NCI-H345 treated with DMSO at 0.1 percent for 48 hours (cell line): Measurements from ENCODE around the gene ADGRG4.
"Not testable (repeated sequence)": the region's sequence is repeated elsewhere in the genome, so short reads cannot be mapped to it uniquely, and the experiment has no call there.

Experiments
- DNase-seq: peaks from one replicate; lab custom pipeline; 2025; ENCODE audit not compliant: unreplicated experiment; lab: John Stamatoyannopoulos, UW

ADGRG4 gene

DNA sequence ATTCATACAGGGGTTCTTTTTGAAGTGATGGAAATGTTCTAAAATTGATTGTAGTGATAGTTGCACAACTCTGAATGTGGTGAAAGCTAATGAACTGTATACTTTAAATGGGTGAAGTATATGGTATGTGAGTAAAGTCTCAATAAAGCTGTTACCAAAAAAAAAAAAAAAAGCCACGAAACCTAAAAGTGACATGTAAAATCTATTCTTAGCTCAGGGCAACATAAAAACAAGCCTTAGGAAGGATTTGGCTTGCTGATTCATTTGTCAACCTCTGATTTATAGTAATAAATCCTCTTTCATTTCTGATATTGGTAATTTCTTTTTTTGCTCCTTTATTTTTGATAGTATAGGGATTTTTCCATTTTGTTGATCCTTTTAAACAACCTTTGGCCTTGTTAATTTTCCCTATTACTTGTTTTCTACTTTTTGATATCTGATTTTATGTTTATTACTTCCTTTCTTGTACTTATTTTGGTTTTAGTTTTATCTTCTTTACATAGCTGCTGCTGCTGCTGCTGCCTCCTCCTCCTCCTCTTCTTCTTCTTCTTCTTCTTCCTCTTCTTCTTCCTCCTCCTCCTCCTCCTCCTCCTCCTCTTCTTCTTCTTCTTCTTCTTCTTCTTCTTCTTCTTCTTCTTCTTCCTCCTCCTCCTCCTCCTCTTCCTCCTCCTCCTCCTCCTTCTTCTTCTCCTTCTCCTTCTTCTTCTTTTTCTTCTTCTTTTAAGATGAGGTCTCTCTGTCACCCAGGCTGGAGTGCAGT lies 79.4 kb downstream of the ADGRG4 start:
- no peak for DNase-seq

DNA sequence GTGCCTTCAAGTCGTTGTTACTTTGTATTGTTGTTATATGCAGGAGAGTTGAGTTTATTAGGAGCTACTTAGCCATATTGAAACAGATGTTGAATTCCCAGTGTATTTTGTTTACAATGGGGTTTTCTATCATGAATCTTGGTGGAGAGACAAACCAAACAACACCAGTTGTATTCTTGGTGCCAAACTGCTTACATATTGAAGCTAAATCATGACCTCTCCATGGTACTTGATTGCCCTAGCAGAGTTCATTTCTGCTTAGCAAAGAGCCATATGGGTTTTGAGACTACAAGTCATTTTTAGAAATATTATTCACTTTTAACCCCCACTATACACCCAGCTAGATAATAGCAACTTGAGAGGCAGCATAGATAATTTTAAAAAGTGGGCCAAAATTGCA lies 85.4 kb downstream of the ADGRG4 start:
- no peak for DNase-seq

DNA sequence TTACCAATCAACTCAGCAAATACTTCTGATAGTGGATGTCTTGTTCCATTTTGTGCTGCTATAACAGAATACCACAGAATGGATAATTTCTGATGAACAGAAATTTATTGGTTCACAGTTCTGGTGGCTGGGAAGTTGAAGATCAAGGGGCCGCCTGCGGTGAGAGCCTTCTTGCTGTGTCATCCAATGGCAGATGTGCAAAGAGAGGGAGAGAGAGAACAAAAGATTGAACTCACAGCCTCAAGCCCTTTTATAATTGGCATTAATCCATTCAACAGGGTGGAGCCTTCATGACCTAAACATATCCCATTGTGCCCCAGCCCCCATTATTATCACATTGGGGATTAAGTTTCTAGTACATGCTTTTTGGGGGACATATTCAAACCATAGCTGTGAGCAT lies 86.1 kb downstream of the ADGRG4 start:
- DNase-seq, result no peak

DNA sequence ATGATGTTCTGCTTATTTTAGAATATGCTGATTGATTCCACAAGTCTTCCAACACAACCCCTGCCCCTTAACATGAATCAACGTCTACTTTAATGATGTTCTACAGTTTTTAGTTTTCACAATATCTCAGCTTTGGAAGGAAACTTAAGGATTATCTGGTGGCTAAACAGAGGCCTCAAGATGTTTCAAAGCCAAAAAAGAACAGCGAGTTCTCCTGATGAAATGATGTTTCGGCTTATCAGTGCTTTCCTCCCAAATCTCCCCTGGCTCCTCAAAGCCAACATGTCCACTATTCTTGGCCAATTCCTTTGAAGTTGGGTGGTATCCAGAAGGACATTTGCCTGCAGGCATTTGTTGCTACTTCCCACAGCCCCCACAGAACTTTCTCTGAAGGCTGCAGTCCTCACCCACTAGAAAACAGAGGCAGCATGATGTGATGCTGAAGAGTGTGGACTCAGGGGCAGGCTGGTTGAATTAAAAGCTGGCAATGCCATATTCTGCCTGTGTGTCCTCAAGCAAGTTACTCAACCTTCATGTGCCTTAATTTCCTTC lies 87.3 kb downstream of the ADGRG4 start:
- DNase-seq, result no peak

DNA sequence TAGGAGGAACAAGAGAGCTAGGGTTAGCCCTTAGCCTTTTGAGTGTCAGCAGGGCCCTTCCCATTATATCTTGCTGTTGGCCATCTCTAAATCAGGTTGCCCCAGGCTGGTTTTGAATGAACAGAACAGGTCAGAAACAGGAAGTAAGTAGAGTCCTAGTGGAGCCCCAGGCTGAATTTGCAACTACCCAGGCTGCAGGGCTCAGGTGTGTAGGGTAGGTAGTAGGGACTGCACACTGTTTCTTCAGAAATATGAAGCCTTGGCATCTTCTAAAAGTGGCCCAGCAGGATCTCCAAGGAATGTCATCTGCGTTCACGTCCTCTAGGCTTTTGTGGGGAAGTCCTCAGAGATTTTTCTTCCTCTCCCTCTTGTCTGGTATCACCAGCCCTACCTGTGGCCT lies 90.2 kb downstream of the ADGRG4 start:
- DNase-seq, result no peak

DNA sequence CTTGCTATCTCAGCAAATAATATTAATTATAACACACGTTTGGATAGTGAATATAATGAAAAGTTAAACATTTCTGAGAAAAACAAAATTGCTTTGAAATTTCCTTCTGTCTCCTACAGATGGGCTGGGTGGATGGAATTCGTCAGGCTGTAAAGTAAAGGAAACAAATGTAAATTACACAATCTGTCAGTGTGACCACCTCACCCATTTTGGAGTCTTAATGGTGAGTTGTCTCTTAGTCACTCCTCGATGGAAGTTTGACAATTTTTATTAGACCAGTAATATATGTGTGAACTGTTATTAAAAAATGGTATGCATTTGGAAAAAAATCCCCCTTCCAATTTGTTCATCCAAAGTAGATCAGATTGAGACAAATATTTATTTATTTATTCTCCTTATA lies 94.5 kb downstream of the ADGRG4 start:
- DNase-seq, result no peak

DNA sequence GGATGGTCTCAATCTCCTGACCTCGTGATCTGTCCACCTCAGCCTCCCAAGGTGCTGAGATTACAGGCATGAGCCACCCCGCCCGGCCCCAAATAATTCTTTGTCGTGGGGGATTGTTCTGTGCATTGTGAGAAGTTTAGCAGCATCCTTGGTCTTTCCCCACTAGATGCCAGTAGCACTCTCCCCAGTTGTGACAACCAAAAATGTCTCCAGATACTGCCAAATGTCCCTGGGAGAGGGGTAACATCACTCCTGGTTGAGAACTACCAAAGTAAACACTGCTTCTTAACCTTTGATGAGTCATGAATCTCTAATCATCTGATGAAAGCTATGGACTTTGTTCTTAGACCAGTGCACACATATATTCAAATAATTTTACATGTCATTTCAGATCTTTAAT lies 96.2 kb downstream of the ADGRG4 start:
- no peak for DNase-seq

DNA sequence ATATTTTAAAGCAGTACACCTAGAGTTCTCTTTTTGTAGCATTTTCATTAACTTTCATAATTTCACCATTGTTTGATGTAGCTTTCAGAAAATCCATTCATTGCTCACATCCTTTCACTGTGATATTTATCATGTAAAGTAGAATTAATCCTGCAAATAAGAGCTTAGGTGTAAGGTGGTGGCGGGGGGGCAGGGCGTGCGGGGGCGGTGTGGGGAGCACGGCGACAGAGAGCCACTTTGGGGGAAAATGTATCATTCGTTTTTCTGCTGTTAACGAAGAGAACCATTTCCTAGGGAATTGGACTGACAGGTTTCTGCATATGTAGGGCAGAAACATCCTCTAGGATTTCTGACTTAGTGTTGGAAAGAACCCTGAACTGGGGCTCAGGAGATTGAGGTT lies 104.4 kb downstream of the ADGRG4 start:
- DNase-seq, result no peak

DNA sequence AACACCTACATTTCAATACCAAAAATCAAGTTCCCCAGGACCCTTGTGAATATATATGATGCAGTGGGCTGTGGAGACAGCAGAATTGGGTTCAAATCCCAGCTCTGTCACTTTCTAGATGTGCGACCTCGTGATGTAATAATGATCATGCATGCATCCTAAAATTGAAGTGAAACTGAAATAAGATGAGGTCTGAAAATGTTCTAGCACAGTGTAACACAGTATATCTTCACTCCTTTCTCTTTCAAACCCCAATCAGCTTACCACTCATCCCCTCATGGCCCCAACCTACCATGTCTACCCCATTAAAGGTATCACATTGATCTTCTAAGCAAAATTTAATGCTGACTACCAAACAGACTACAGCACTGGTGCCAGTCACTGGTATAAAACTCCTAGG lies 117.0 kb downstream of the ADGRG4 start:
- no peak for DNase-seq

DNA sequence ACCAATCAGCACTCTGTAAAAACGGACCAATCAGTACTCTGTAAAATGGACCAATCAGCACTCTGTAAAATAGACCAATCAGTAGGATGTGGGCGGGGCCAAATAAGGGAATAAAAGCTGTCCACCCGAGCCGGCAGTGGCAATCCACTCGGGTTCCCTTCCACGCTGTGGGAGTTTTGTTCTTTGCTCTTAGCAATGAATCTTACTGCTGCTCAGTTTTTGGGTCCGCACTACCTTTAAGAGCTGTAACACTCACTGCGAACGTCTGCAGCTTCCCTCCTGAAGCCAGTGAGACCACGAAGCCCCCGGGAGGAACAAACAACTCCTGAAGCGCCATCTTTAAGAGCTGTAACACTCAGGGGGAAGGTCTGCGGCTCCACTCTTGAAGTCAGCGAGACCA lies 120.6 kb downstream of the ADGRG4 start:
- no peak for DNase-seq

DNA sequence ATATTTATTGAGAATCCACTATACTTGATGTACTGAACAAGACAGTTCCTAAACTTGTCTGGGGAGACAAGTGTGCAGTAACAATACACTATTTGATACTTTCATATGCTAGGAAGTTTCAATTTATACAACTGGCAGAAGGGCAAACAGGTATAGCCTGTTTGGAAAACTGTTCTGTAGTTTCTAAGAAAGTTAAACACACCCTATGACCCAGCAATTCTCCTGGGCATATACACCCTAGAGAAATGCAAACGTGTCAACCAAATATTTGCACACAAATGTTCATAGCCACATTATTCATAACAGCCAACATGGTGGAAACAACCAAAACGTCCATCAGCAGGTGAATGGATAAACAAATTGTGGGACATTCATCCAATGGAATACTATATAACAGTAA lies 123.0 kb downstream of the ADGRG4 start:
- DNase-seq, result no peak

DNA sequence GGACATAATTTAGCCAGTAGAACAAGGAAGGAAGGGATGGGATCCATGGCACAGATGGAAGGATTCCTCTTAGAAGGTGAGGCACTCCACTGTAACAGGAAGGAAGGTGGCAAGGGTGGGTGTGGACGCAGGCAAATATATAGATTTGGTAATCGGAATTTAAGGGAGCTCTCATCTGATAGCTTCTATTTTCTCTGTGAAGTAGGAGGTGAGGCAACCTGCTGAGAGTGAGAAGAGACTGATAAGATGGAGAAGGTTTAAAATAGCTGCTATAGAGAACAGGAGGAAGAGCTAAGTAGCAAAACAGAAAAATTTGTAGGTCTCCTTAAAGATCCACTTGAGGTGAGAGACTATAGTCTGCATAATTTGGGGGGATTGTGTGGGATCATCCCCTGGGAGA lies 125.2 kb downstream of the ADGRG4 start:
- no peak for DNase-seq

DNA sequence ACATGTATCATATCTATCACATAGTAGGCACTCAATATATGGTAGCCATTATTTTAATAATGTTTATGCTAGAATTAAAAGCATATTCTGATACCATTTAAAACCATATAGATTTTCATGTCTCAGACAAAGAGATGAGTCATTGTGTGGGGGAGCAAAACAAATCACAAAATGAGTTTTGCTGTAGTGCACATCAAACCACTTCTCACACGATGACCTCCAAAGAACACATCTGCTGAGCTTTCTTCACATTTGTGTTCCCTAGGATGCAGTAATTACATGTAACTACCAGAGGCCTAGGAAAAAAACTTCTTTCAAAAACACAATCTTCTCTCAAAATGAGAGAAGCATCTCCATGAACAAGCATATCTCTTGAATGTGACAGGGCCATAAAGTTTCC lies 130.9 kb downstream of the ADGRG4 start:
- no peak for DNase-seq

DNA sequence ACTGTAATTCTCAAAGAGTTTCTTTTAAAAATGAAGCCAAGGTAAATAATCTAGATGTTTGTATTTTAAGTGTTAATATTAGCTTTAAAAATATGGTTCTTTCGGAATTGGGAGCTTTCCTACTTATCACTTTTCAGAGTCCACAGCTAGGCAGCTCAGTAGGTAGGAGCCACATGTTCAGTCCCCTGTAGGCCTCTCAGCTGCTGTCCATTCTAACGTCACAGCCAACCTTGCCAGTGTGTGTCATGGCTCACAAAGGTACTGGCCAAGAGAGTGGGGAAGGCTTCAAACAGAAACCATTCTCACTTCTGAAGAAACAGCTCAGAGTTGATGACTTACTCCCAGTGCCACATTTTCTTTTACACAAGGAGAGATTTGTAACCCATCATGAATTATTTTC lies 137.0 kb downstream of the ADGRG4 start:
- no peak for DNase-seq

DNA sequence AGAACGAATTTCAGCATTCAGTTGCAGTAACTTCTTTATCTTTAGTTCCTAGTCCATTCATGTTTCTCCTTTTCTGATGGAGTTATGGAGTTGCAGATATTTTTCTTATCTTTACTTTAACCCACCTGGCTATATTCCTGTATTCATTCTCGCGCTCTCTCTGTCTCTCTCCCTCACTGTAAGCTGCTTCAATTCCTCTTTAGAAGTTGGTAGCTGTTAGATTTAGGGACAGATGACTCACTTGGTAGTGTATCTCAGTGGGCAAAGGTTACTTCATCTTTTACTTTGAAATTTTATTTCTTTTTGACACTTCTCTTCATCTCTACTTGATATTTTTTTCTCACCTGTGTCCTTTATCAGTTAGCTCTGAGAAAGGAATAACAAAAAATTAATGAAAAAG lies 137.4 kb downstream of the ADGRG4 start:
- no peak for DNase-seq

DNA sequence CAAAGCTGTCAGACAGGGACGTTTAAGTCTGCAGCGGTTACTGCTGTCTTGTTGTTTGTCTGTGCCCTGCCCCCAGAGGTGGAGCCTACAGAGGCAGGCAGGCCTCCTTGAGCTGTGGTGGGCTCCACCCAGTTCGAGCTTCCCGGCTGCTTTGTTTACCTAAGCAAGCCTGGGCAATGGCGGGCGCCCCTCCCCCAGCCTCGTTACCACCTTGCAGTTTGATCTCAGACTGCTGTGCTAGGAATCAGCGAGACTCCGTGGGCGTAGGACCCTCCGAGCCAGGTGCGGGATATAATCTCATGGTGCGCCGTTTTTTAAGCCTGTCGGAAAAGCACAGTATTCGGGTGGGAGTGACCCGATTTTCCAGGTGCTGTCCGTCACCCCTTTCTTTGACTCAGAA lies 144.9 kb downstream of the ADGRG4 start:
- not testable (repeated sequence) for DNase-seq

DNA sequence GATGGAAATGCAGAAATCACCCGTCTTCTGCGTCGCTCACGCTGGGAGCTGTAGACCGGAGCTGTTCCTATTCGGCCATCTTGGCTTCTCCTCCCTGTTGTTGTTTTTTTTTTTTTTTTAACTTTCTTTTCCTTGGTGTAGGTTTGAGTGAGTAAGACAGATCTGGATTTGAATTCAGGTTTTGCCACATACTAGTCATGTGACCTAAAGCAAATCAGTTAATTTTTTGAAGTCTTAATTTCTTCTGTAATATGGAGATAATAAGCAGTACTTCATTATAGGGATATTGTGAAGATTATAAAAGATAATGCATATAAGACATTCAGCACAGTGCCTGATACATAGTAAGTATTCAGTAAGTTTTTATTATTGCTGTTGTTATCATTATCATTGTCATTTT lies 145.4 kb downstream of the ADGRG4 start:
- DNase-seq, result no peak

DNA sequence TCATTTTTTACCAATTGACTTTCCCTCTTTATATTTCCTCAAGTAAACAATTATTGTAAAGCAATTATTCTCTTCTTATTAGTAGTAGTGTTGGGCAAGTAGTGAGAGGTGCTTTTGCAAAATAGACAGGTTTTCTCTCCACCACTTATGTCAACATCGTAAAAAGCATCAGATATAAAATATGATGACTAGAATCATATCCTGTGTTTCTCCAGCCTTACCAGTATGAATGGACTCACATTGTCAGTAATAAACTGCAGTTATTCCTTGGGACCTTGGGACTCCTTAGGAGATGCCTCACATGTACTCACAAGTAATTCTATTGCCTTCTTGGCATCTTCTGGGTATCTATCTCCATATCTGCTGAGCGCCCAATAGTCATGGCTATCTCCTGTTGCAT lies 146.5 kb downstream of the ADGRG4 start:
- DNase-seq, result no peak

DNA sequence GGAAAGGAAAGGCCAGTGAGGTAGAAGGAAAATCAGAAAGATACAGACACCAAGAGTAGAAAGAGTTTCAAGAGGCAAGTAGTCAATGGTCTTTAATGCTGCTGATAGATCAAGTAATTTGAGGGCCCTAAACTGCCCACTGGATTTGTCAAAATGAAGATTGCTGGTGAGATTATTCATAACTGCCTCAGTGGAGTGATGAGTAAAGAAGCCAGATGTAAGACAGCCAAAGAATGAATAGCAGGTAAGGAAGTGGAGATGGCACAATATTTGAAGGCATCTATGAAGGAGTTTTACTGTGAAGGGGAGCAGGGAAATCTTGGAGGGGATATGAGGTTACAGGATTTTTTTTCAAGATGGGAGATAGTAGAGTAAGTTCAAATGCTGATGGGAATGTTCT lies 147.2 kb downstream of the ADGRG4 start:
- DNase-seq, result no peak

DNA sequence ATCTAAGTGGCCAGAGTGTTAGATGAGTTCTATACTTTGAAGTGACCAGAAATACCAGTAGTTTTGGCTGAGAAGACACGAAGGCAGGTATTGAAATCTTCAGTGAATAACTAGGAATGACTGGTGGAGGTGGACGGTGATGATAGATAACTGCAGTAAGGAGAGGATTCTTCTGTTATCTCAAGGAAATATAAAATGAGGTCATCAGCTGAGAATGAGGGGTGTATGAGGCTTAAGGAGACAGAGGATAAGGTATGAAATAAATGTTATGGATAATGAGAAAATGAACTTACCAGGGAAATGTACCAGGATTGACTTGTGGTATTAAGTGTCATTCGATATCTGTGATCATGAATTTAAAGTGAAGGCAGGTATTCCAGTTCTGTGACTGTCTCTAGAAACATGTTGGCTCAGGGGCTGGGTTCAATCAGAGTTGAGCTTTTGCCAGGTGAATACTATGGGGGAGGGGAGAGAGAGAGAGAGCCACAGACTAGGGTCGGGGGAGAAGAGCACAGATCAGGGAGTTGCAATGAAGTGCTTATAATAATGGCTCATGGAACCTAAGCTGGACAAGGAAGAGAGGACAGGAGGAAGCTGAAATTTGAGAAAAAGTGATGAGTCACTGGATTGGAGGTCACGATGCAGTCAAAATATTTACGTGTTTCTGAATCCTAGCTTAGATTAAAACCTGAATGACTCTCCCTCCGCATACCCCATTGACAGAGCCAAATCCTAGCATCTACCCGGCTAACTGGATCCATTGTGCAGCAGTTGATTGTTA lies 149.5 kb downstream of the ADGRG4 start:
- no peak for DNase-seq

DNA sequence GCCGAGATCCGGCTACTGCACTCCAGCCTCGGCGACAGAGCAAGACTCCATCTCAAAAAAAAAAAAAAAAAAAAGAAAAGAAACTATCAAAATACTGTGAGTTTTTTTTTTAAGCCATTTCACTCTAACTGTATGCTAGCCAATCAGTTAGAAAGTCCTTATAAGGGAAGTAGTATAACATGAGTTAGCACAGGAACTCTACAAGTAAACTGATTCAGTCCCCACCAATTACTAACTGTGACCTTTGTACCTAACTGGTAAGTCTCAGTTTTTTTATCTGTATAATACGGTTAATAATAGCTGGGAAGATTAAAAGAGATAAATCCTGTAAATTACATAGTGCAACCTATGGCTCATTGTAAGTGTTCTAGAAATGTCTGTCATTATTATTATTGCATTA lies 151.9 kb downstream of the ADGRG4 start:
- no peak for DNase-seq

DNA sequence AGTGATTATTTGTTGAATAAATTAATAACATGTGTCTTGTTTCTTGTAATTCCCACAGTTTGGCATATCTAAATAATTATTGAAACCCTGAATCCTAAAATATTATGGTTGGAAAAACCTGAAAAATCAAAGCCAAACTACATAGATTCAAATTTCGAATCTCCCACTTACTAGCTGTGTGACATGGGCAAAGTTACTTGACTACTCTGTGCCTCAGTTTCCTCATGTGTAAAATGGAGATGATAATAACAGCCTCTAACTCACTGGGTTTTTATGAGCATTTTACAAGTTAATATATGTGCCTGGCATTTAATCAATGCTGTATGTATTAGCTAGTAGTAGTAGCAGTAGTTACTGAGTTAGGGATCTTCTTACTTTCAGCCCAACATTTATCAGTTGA lies 152.4 kb downstream of the ADGRG4 start:
- no peak for DNase-seq
